Measurements from ENCODE around the gene CPT1A. TPM values are rescaled to one million over a fixed set of nuclear protein-coding genes. Genes with fewer than 3 reads are reported as not detected.

The CPT1A gene
- total and polyA plus RNA-seq, 10 of the 15 experiments (the other 5 are each of a cell fraction or from before 2014, with no cell fraction given), result 1.1 to 17.5 (median 6.0) TPM

- TF ChIP-seq NFYB (IDR thresholded peaks at IDR 0.05; ENCODE audit: insufficient read depth, low read depth, low read length) (no peak), ZNF217 (IDR thresholded peaks at IDR 0.05) (no peak), ZBTB33 (IDR thresholded peaks at IDR 0.05) (no peak), ZNF687 (IDR thresholded peaks at IDR 0.05) (no peak), SMAD5 (IDR thresholded peaks at IDR 0.05; ENCODE audit: low read depth) (no peak), YBX1 (IDR thresholded peaks at IDR 0.05) (no peak), BACH1 (IDR thresholded peaks at IDR 0.05; ENCODE audit: borderline replicate concordance) (no peak)
- BruUV-seq (replicated peaks), result no TSS peak
- ChIA-PET POLR2A (no interaction called here), RAD21 (ENCODE audit: unreplicated experiment) (no interaction called here), CTCF (no interaction called here), SMC1A (ENCODE audit: uncharacterized antibody, unreplicated experiment) (no interaction called here)
- no peak for FAIRE-seq
- WGBS (ENCODE audit: insufficient coverage, insufficient replicate concordance, low lambda C conversion rate, missing lambda C conversion rate), result 94% methylated on average over 8 of the region's 8 CpGs
- H3K4me2 ChIP-seq (ENCODE audit: control insufficient read depth, insufficient read depth), result no peak overlapping the region
- no peaks in the 10 kb centered on the region for H4K20me1 ChIP-seq (ENCODE audit: control insufficient read depth, insufficient read depth)
- no peaks in the 10 kb centered on the region for H3K9me3 ChIP-seq (replicated peaks; ENCODE audit: control insufficient read depth, insufficient read depth, low read length)
- DNase-seq (ENCODE audit: low read depth, low spot score), result no peak
- no peaks in the 10 kb centered on the region for H3K36me3 ChIP-seq (ENCODE audit: control insufficient read depth in 2 of 2, insufficient read depth in 2 of 2, low read length in 1 of 2)
- H3K79me2 ChIP-seq (ENCODE audit: control insufficient read depth, insufficient read depth, low read length), result peaks cover 5% of the 10 kb centered on the region
- peaks cover 13% of the 10 kb centered on the region for H3K4me1 ChIP-seq (ENCODE audit: control insufficient read depth, insufficient read depth, low read length)
- no peak overlapping the region for H3K9ac ChIP-seq (ENCODE audit: control insufficient read depth, insufficient read depth, low read length)
- no peaks in the 10 kb centered on the region for H3K27me3 ChIP-seq (replicated peaks in 1 of 2; ENCODE audit: control insufficient read depth in 2 of 2, insufficient read depth in 2 of 2, low read length in 1 of 2)
- no peak overlapping the region for H2AFZ ChIP-seq (ENCODE audit: control insufficient read depth, low read depth, low read length)
- in situ Hi-C loops (cut with MboI), result no loop called here
- intact Hi-C loops (cut with micrococcal nuclease; ENCODE audit: unreplicated experiment), result no loop called here
- H3K4me3 ChIP-seq, result no peak overlapping the region
- H3K27ac ChIP-seq (ENCODE audit: control insufficient read depth, insufficient read depth), result no peak overlapping the region
- no peak for ATAC-seq
Measured at GRCh38 chr11:68832476-68833181, 9.1 kb downstream of the CPT1A start.
